ENCODE results near the gene MTG1. TPM values are rescaled to one million over a fixed set of nuclear protein-coding genes. Genes with fewer than 3 reads are reported as not detected.

The MTG1 gene
- total and polyA plus RNA-seq, 2 experiments from 2014 or later: 45.7 to 68.6 TPM

GRCh38 chr10:133403784-133404183 is 9.8 kb downstream of the MTG1 start (continued):
- TF ChIP-seq CTCF (conservative IDR thresholded peaks at IDR 0.05; ENCODE audit: low read depth in 2 of 2): no peak

- Histone ChIP-seq H3K4me1 (ENCODE audit: insufficient read depth) (no peaks in the 10 kb centered on the region), H3K4me3 (no peak overlapping the region), H2AFZ (no peak overlapping the region), H3F3A (replicated peaks; ENCODE audit: low read depth) (no peaks in the 10 kb centered on the region), H3K4me2 (no peak overlapping the region), H3K27ac (ENCODE audit: low read depth) (no peak overlapping the region), H3K36me3 (ENCODE audit: insufficient read depth) (peaks cover 12% of the 10 kb centered on the region; the same call in 1 of the 2 replicates), H3K27me3 (ENCODE audit: insufficient read depth) (no peaks in the 10 kb centered on the region), H3K9me2 (ENCODE audit: insufficient read depth) (no peaks in the 10 kb centered on the region), H3K79me2 (replicated peaks; ENCODE audit: insufficient read depth) (peaks cover 66% of the 10 kb centered on the region), H4K20me1 (replicated peaks; ENCODE audit: insufficient read depth) (peaks cover 39% of the 10 kb centered on the region)
- H3K4me3 Mint-ChIP-seq: no peak overlapping the region
- peaks cover 82% of the 10 kb centered on the region for H3K36me3 Mint-ChIP-seq (ENCODE audit: low read depth)
- H3K9me3 Mint-ChIP-seq: no peaks in the 10 kb centered on the region; the same call in 2 of the 3 replicates
- H3K27me3 Mint-ChIP-seq (ENCODE audit: insufficient read depth, low read depth, poor library complexity): peaks cover 4% of the 10 kb centered on the region
- ATAC-seq: no peak
- DNase-seq (ENCODE audit: low spot score): no peak
- H3K27ac Mint-ChIP-seq: no peak overlapping the region
- no peaks in the 10 kb centered on the region for H3K4me1 Mint-ChIP-seq
- no peak for TF ChIP-seq STAT1 (IDR thresholded peaks at IDR 0.05; ENCODE audit: unreplicated experiment)
- no peak for TF ChIP-seq ZNF462 (CRISPR knock-in tag; IDR thresholded peaks at IDR 0.05)
- TF ChIP-seq CREB1 (CRISPR knock-in tag; IDR thresholded peaks at IDR 0.05; ENCODE audit: low read depth): no peak
- TF ChIP-seq JUNB (IDR thresholded peaks at IDR 0.05; ENCODE audit: unreplicated experiment): no peak
- TF ChIP-seq REST (IDR thresholded peaks at IDR 0.05; ENCODE audit: unreplicated experiment): no peak
- no peak for TF ChIP-seq ZNF114 (CRISPR knock-in tag; IDR thresholded peaks at IDR 0.05)
- TF ChIP-seq ETS1 (IDR thresholded peaks at IDR 0.05): no peak
- no peak for TF ChIP-seq ZNF331 (CRISPR knock-in tag; IDR thresholded peaks at IDR 0.05; ENCODE audit: low read depth)
- TF ChIP-seq EZH2phosphoT487 (IDR thresholded peaks at IDR 0.05; ENCODE audit: unreplicated experiment): no peak
Measured at GRCh38 chr10:133405272-133405671, 11.3 kb downstream of the MTG1 start.
